H9 (cell line): ENCODE data around the gene ABHD5. TPM values are rescaled to one million over a fixed set of nuclear protein-coding genes. Genes with fewer than 3 reads are reported as not detected.

Source experiments
- DNase-seq: peaks from one replicate; pipeline ENCODE4 v3.0.0-alpha.2; 2017
- H2AFZ ChIP-seq: one replicate; pipeline ENCODE4 v1.6.1; 2013; ENCODE audit warnings: mild to moderate bottlenecking, low read length, control low read depth, moderate library complexity
- H2AK5ac ChIP-seq: 2 replicates; pipeline ENCODE4 v1.6.1; 2013; ENCODE audit warnings: low read length, control low read depth, mixed read lengths; ENCODE audit not compliant: insufficient read length
- H2BK120ac ChIP-seq: one replicate; pipeline ENCODE4 v1.6.1; 2013; ENCODE audit warnings: low read depth, mild to moderate bottlenecking, low read length, control low read depth, inconsistent platforms; ENCODE audit not compliant: poor library complexity, severe bottlenecking
- H2BK12ac ChIP-seq: 2 replicates; pipeline ENCODE4 v1.6.1; 2013; ENCODE audit warnings: low read length, control low read depth, mixed read lengths, low read depth; ENCODE audit not compliant: insufficient read length
- H2BK15ac ChIP-seq: 2 replicates; pipeline ENCODE4 v1.6.1; 2013; ENCODE audit warnings: low read depth, low read length, control low read depth
- H2BK20ac ChIP-seq: one replicate; pipeline ENCODE4 v1.6.1; 2013; ENCODE audit warnings: low read depth, mild to moderate bottlenecking, low read length, control low read depth, inconsistent platforms; ENCODE audit not compliant: poor library complexity, severe bottlenecking
- H2BK5ac ChIP-seq: 2 replicates; pipeline ENCODE4 v1.6.1; 2013; ENCODE audit warnings: low read length, control low read depth, mixed read lengths; ENCODE audit not compliant: insufficient read length
- H3K14ac ChIP-seq: 2 replicates; pipeline ENCODE4 v1.6.1; 2013; ENCODE audit warnings: low read length, control low read depth; ENCODE audit not compliant: insufficient read depth
- H3K18ac ChIP-seq: 2 replicates; pipeline ENCODE4 v1.6.1; 2013; ENCODE audit warnings: low read depth, mild to moderate bottlenecking, mixed read lengths, low read length, control low read depth; ENCODE audit not compliant: insufficient read length
- H3K23ac ChIP-seq: 2 replicates; pipeline ENCODE4 v1.6.1; 2013; ENCODE audit warnings: low read length, control low read depth, mixed read lengths, low read depth; ENCODE audit not compliant: insufficient read length
- H3K23me2 ChIP-seq: 2 replicates; pipeline ENCODE4 v1.6.1; 2013; ENCODE audit warnings: low read depth, mild to moderate bottlenecking, mixed read lengths, low read length, control low read depth; ENCODE audit not compliant: insufficient read length, poor library complexity, severe bottlenecking
- H3K27ac ChIP-seq: 2 replicates; pipeline ENCODE4 v1.5.1; 2013; ENCODE audit warnings: low read length, control low read depth, mixed read lengths, low read depth; ENCODE audit not compliant: insufficient read length
- H3K27me3 ChIP-seq: 2 replicates; pipeline ENCODE4 v1.6.1; 2013; ENCODE audit warnings: low read length, control low read depth, inconsistent platforms; ENCODE audit not compliant: insufficient read depth
- H3K4ac ChIP-seq: 2 replicates; pipeline ENCODE4 v1.6.1; 2013; ENCODE audit warnings: low read depth, mild to moderate bottlenecking, control low read depth, inconsistent platforms, low read length, moderate library complexity
- H3K4me1 ChIP-seq: 2 replicates; pipeline ENCODE4 v1.6.1; 2013; ENCODE audit warnings: low read length, control low read depth, inconsistent platforms; ENCODE audit not compliant: insufficient read depth
- H3K4me2 ChIP-seq: 2 replicates; pipeline ENCODE4 v1.6.1; 2013; ENCODE audit warnings: low read length, control low read depth, mixed read lengths; ENCODE audit not compliant: insufficient read length, insufficient read depth
- H3K56ac ChIP-seq: 2 replicates; pipeline ENCODE4 v1.6.1; 2013; ENCODE audit warnings: low read depth, mild to moderate bottlenecking, mixed read lengths, low read length, control low read depth; ENCODE audit not compliant: insufficient read length
- H3K79me1 ChIP-seq: 2 replicates; pipeline ENCODE4 v1.6.1; 2013; ENCODE audit warnings: low read depth, mild to moderate bottlenecking, moderate library complexity, low read length, control low read depth, inconsistent platforms; ENCODE audit not compliant: insufficient read depth, poor library complexity, severe bottlenecking
- H3K79me2 ChIP-seq: 2 replicates; pipeline ENCODE4 v1.6.1; 2013; ENCODE audit warnings: low read length, control low read depth, inconsistent platforms; ENCODE audit not compliant: insufficient read depth
- H3K9ac ChIP-seq: 2 replicates; pipeline ENCODE4 v1.6.1; 2013; ENCODE audit warnings: low read length, control low read depth, mixed read lengths; ENCODE audit not compliant: insufficient read length; ENCODE audit errors: extremely low read depth
- H3K9me3 ChIP-seq: one replicate; pipeline ENCODE4 v1.6.1; 2013; ENCODE audit warnings: low read depth, low read length, inconsistent platforms; ENCODE audit not compliant: control insufficient read depth
- H3T11ph ChIP-seq: one replicate; pipeline ENCODE4 v1.6.1; 2013; ENCODE audit warnings: mild to moderate bottlenecking, low read length, control low read depth, inconsistent platforms
- H4K20me1 ChIP-seq: one replicate; pipeline ENCODE4 v1.6.1; 2013; ENCODE audit not compliant: control insufficient read depth, insufficient read length, insufficient read depth
- H4K5ac ChIP-seq: 2 replicates; pipeline ENCODE4 v1.6.1; 2013; ENCODE audit warnings: low read depth, mild to moderate bottlenecking, mixed read lengths, low read length, control low read depth; ENCODE audit not compliant: insufficient read length
- H4K8ac ChIP-seq: replicated peaks from 2 replicates; pipeline ENCODE4 v1.6.1; 2013; ENCODE audit warnings: low read length, control low read depth, mixed read lengths, low read depth; ENCODE audit not compliant: insufficient read length
- H4K91ac ChIP-seq: 2 replicates; pipeline ENCODE4 v1.6.1; 2013; ENCODE audit warnings: low read depth, mild to moderate bottlenecking, moderate library complexity, mixed read lengths, low read length, control low read depth; ENCODE audit not compliant: insufficient read length
- H3K27ac Mint-ChIP-seq, 3 experiments: 2 replicates in 2 of 3; 3 replicates in 1 of 3; pipeline ENCODE4 v1.8.0; 2020 to 2021; ENCODE audit warnings: mixed read lengths in 3 of 3, mild to moderate bottlenecking in 1 of 3, moderate library complexity in 1 of 3
- H3K27me3 Mint-ChIP-seq: 2 replicates; pipeline ENCODE4 v1.8.0; 2021; ENCODE audit warnings: low read depth, mild to moderate bottlenecking, moderate library complexity, mixed read lengths
- H3K36me3 Mint-ChIP-seq, 3 experiments: 2 replicates in 2 of 3; 3 replicates in 1 of 3; pipeline ENCODE4 v1.8.0; 2020 to 2021; ENCODE audit warnings: low read depth in 3 of 3, mixed read lengths in 3 of 3; ENCODE audit not compliant: insufficient read depth in 1 of 3
- H3K4me1 Mint-ChIP-seq, 2 experiments: 2 replicates each; pipeline ENCODE4 v1.8.0; 2020; ENCODE audit warnings: mixed read lengths in 2 of 2
- H3K4me3 Mint-ChIP-seq, 2 experiments: 2 replicates in 1 of 2; 3 replicates in 1 of 2; pipeline ENCODE4 v1.8.0; 2020 to 2021; ENCODE audit warnings: mild to moderate bottlenecking in 2 of 2, mixed read lengths in 2 of 2, moderate library complexity in 1 of 2
- H3K9me3 Mint-ChIP-seq, 2 experiments: 2 replicates in 1 of 2; 3 replicates in 1 of 2; pipeline ENCODE4 v1.8.0; 2020; ENCODE audit warnings: mild to moderate bottlenecking in 2 of 2, mixed read lengths in 2 of 2, moderate library complexity in 1 of 2
- CTCF ChIP-seq: fragments of 200-600 bp; sonication (generic); conservative IDR thresholded peaks from 3 replicates; pipeline ENCODE4 v1.8.0; 2021; ENCODE audit warnings: antibody characterized with exemption, mild to moderate bottlenecking
- WGBS: extraction: QIAGEN DNeasy Blood & Tissue Kit; methylation state at CpG from one replicate; pipeline ENCODE4 v1.1.7; 2013; ENCODE audit warnings: missing lambda C conversion rate, low lambda C conversion rate, mixed read lengths; ENCODE audit not compliant: insufficient read length; ENCODE audit errors: extremely low coverage; 5-methylcytosine and 5-hydroxymethylcytosine counted together
- total RNA-seq: library from RNA; stranded (reverse); gene quantifications from 2 replicates; pipeline ENCODE4 v1.2.1, GENCODE V29; 2021

The ABHD5 gene
- total RNA-seq, 1 experiment from 2014 or later, result 13.1 TPM

- Histone ChIP-seq H3K9ac (no peak overlapping the region), H2BK5ac (no peak overlapping the region), H2AK5ac (no peak overlapping the region), H4K20me1 (no peaks in the 10 kb centered on the region), H3K79me1 (no peaks in the 10 kb centered on the region), H3K27ac (no peak overlapping the region), H3K4ac (no peak overlapping the region), H4K5ac (no peak overlapping the region), H3K23ac (no peak overlapping the region), H2BK12ac (no peak overlapping the region), H2BK15ac (no peak overlapping the region), H2BK20ac (no peak overlapping the region), H3K4me2 (no peak overlapping the region), H3K18ac (no peak overlapping the region), H2AFZ (no peak overlapping the region), H3K4me1 (peaks cover 9% of the 10 kb centered on the region; the same call in 1 of the 2 replicates), H3T11ph (no peak overlapping the region), H4K91ac (no peak overlapping the region), H3K14ac (no peak overlapping the region), H3K79me2 (no peaks in the 10 kb centered on the region), H3K9me3 (no peaks in the 10 kb centered on the region), H2BK120ac (no peak overlapping the region), H3K23me2 (no peaks in the 10 kb centered on the region), H3K56ac (no peak overlapping the region), H3K27me3 (no peaks in the 10 kb centered on the region), H4K8ac (no peak overlapping the region)
- Mint-ChIP-seq H3K27me3 (no peaks in the 10 kb centered on the region; the same call in 1 of the 2 replicates), H3K36me3 (peaks cover 0 to 4% (median 2%) of the 10 kb centered on the region in 3 experiments; a peak in 4 of 7 replicates), H3K4me1 (peaks cover 17 to 27% of the 10 kb centered on the region in 2 experiments), H3K27ac (no peak overlapping the region), H3K4me3 (no peak overlapping the region), H3K9me3 (no peaks in the 10 kb centered on the region)
- no CpG with 5 or more reads among the region's 5 CpGs for WGBS
- no peak for DNase-seq
- no peak for TF ChIP-seq CTCF
Measured at GRCh38 chr3:43728947-43729346, 38.2 kb downstream of the ABHD5 start.
